Measurements from ENCODE around the gene CABYR. TPM values are rescaled to one million over a fixed set of nuclear protein-coding genes. Genes with fewer than 3 reads are reported as not detected.

The CABYR gene
- under 1 TPM; 0.26 to 0.91 (median 0.35) TPM for total RNA-seq
- 0.25 TPM for polyA plus RNA-seq
- long read RNA-seq, donor 1, partial matches to known transcripts: 0 of 1 reads
- long read RNA-seq, donor 1, other reads (novel, unspliced or antisense): 1 of 1 reads
- long read RNA-seq, donor 2: 0 reads
- long read RNA-seq, donor 3, partial matches to known transcripts: 0 of 2 reads
- long read RNA-seq, donor 3, other reads (novel, unspliced or antisense): 2 of 2 reads
- long read RNA-seq, donor 4: 0 reads

GRCh38 chr18:24138789-24139616 is at the start of gene CABYR:
CABYR (plus strand) TSS chr18:24139062; CDS start chr18:24143115, 4,053 bp downstream.
- H3K4me1 ChIP-seq (ENCODE audit: control insufficient read depth, insufficient read depth, low read length): no peaks in the 10 kb centered on the region
- H3K4me3 ChIP-seq (ENCODE audit: low read length): peak within 1 kb of the TSS; percentile 60
- H3K27ac ChIP-seq (ENCODE audit: low read length): no peak within 1 kb of the TSS
- WGBS: 3% methylated on average over 63 of the region's 63 CpGs
- H3K9me3 ChIP-seq (ENCODE audit: control insufficient read depth, low read length): no peaks in the 10 kb centered on the region
- no peaks in the 10 kb centered on the region for H3K27me3 ChIP-seq (ENCODE audit: control insufficient read depth, insufficient read depth)
- ATAC-seq: peak; percentile 89 to 95
- peak; percentile 80 to 88 (median 88) for DNase-seq
- intact Hi-C loops (cut with DNase I): no loop called here

- no peak for DNase-seq
- Histone ChIP-seq H3K4me3 (ENCODE audit: low read length) (no peak overlapping the region), H3K27me3 (ENCODE audit: control insufficient read depth, insufficient read depth) (no peaks in the 10 kb centered on the region), H3K27ac (ENCODE audit: low read length) (peak overlapping the region; percentile 25), H3K9me3 (ENCODE audit: control insufficient read depth, low read length) (no peaks in the 10 kb centered on the region), H3K4me1 (ENCODE audit: control insufficient read depth, insufficient read depth, low read length) (no peaks in the 10 kb centered on the region)
- 17% methylated on average over 4 of the region's 4 CpGs for WGBS
- intact Hi-C loops (cut with DNase I): no loop called here
- ATAC-seq: peak; percentile 65 to 76
These were observed 49.8 kb upstream of the CABYR start for GRCh38 chr18:24089076-24089475.

GRCh38 chr18:24089515-24090337 is 49.1 kb upstream of the CABYR start:
- ATAC-seq (no peak), DNase-seq (no peak)
- no peaks in the 10 kb centered on the region for H3K9me3 ChIP-seq (ENCODE audit: control insufficient read depth, low read length)
- H3K4me3 ChIP-seq (ENCODE audit: low read length): no peak overlapping the region
- intact Hi-C loops (cut with DNase I): no loop called here
- no peaks in the 10 kb centered on the region for H3K4me1 ChIP-seq (ENCODE audit: control insufficient read depth, insufficient read depth, low read length)
- no peaks in the 10 kb centered on the region for H3K27me3 ChIP-seq (ENCODE audit: control insufficient read depth, insufficient read depth)
- WGBS: 50% methylated on average over 4 of the region's 4 CpGs
- no peak overlapping the region for H3K27ac ChIP-seq (ENCODE audit: low read length)

GRCh38 chr18:24090876-24091275 is 48.0 kb upstream of the CABYR start:
- H3K27me3 ChIP-seq (ENCODE audit: control insufficient read depth, insufficient read depth): no peaks in the 10 kb centered on the region
- ATAC-seq (no peak), DNase-seq (no peak)
- intact Hi-C loops (cut with DNase I): no loop called here
- no peaks in the 10 kb centered on the region for H3K4me1 ChIP-seq (ENCODE audit: control insufficient read depth, insufficient read depth, low read length)
- WGBS: 98% methylated on average over 13 of the region's 13 CpGs
- H3K4me3 ChIP-seq (ENCODE audit: low read length): no peak overlapping the region
- H3K9me3 ChIP-seq (ENCODE audit: control insufficient read depth, low read length): no peaks in the 10 kb centered on the region
- H3K27ac ChIP-seq (ENCODE audit: low read length): no peak overlapping the region

GRCh38 chr18:24094561-24094960 is 44.3 kb upstream of the CABYR start:
- Histone ChIP-seq H3K9me3 (ENCODE audit: control insufficient read depth, low read length) (peaks cover 3% of the 10 kb centered on the region), H3K27me3 (ENCODE audit: control insufficient read depth, insufficient read depth) (no peaks in the 10 kb centered on the region), H3K27ac (ENCODE audit: low read length) (no peak overlapping the region), H3K4me1 (ENCODE audit: control insufficient read depth, insufficient read depth, low read length) (no peaks in the 10 kb centered on the region), H3K4me3 (ENCODE audit: low read length) (no peak overlapping the region)
- intact Hi-C loops (cut with DNase I): no loop called here
- ATAC-seq: no peak
- no peak for DNase-seq

GRCh38 chr18:24095976-24096375 is 42.9 kb upstream of the CABYR start:
- WGBS: 90% methylated on average over 1 of the region's 1 CpG
- H3K4me1 ChIP-seq (ENCODE audit: control insufficient read depth, insufficient read depth, low read length): no peaks in the 10 kb centered on the region
- intact Hi-C loops (cut with DNase I): no loop called here
- no peak for ATAC-seq
- H3K27me3 ChIP-seq (ENCODE audit: control insufficient read depth, insufficient read depth): no peaks in the 10 kb centered on the region
- H3K27ac ChIP-seq (ENCODE audit: low read length): no peak overlapping the region
- H3K4me3 ChIP-seq (ENCODE audit: low read length): no peak overlapping the region
- H3K9me3 ChIP-seq (ENCODE audit: control insufficient read depth, low read length): peaks cover 3% of the 10 kb centered on the region
- no peak for DNase-seq

- 68% methylated on average over 6 of the region's 6 CpGs for WGBS
- Histone ChIP-seq H3K9me3 (ENCODE audit: control insufficient read depth, low read length) (no peaks in the 10 kb centered on the region), H3K4me3 (ENCODE audit: low read length) (no peak overlapping the region), H3K27ac (ENCODE audit: low read length) (no peak overlapping the region), H3K4me1 (ENCODE audit: control insufficient read depth, insufficient read depth, low read length) (no peaks in the 10 kb centered on the region), H3K27me3 (ENCODE audit: control insufficient read depth, insufficient read depth) (no peaks in the 10 kb centered on the region)
- DNase-seq: no peak
- no peak for ATAC-seq
- intact Hi-C loops (cut with DNase I): no loop called here
These were observed 35.4 kb upstream of the CABYR start for GRCh38 chr18:24103320-24104021.

- no peak overlapping the region for H3K4me3 ChIP-seq (ENCODE audit: low read length)
- intact Hi-C loops (cut with DNase I): no loop called here
- DNase-seq (no peak), ATAC-seq (no peak)
- H3K9me3 ChIP-seq (ENCODE audit: control insufficient read depth, low read length): no peaks in the 10 kb centered on the region
- 78% methylated on average over 4 of the region's 4 CpGs for WGBS
- no peak overlapping the region for H3K27ac ChIP-seq (ENCODE audit: low read length)
- H3K27me3 ChIP-seq (ENCODE audit: control insufficient read depth, insufficient read depth): no peaks in the 10 kb centered on the region
- no peaks in the 10 kb centered on the region for H3K4me1 ChIP-seq (ENCODE audit: control insufficient read depth, insufficient read depth, low read length)
These were observed 34.4 kb upstream of the CABYR start for GRCh38 chr18:24104486-24104885.

GRCh38 chr18:24108641-24109040 is 30.2 kb upstream of the CABYR start:
- H3K9me3 ChIP-seq (ENCODE audit: control insufficient read depth, low read length): no peaks in the 10 kb centered on the region
- DNase-seq (no peak), ATAC-seq (no peak)
- H3K4me1 ChIP-seq (ENCODE audit: control insufficient read depth, insufficient read depth, low read length): no peaks in the 10 kb centered on the region
- no peaks in the 10 kb centered on the region for H3K27me3 ChIP-seq (ENCODE audit: control insufficient read depth, insufficient read depth)
- no peak overlapping the region for H3K27ac ChIP-seq (ENCODE audit: low read length)
- WGBS: 88% methylated on average over 1 of the region's 1 CpG
- intact Hi-C loops (cut with DNase I): no loop called here
- H3K4me3 ChIP-seq (ENCODE audit: low read length): no peak overlapping the region

- no peak overlapping the region for H3K27ac ChIP-seq (ENCODE audit: low read length)
- WGBS: 95% methylated on average over 2 of the region's 2 CpGs
- H3K27me3 ChIP-seq (ENCODE audit: control insufficient read depth, insufficient read depth): no peaks in the 10 kb centered on the region
- H3K4me3 ChIP-seq (ENCODE audit: low read length): no peak overlapping the region
- intact Hi-C loops (cut with DNase I): loop anchor here in 3 of 4 donors (10.0 kb wide), 2 partner anchors 87 to 97 kb away; partner anchors contain the start of gene TTC39C (in 2 of the 3)
- no peak for ATAC-seq
- H3K9me3 ChIP-seq (ENCODE audit: control insufficient read depth, low read length): no peaks in the 10 kb centered on the region
- H3K4me1 ChIP-seq (ENCODE audit: control insufficient read depth, insufficient read depth, low read length): no peaks in the 10 kb centered on the region
- no peak for DNase-seq
These were observed 26.9 kb upstream of the CABYR start for GRCh38 chr18:24111936-24112335.

All from right cardiac atrium (tissue), 5 donors.